HuH-7.5 (cell line): Measurements from ENCODE around the gene CADM1.

Experiments
- DNase-seq: peaks from one replicate; pipeline ENCODE4 v3.0.0; 2011; ENCODE audit warnings: low spot score

Gene CADM1

GRCh38 chr11:115181538-115181937 lies 322.7 kb downstream of the CADM1 start:
- DNase-seq = no peak

DNA sequence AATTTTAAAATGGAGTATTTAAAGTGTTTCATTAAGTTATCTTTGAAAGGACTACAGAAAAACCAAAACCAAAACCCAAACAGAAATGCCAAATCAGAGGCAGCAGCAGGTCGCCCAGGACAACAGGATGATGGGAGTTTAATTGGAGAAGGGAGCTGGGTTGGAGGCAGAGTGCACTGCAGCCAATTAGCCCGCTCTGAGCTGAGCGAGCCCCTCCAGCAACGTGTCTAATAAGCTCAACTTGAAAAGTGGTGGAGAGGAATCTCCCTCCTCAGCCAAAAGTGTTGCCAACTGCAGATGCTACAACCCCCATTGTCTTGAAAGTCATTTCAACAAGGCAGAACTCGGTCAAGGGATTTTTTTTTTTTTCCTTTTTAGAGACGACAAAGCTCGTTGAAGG lies 323.9 kb downstream of the CADM1 start:
- DNase-seq = no peak

DNA sequence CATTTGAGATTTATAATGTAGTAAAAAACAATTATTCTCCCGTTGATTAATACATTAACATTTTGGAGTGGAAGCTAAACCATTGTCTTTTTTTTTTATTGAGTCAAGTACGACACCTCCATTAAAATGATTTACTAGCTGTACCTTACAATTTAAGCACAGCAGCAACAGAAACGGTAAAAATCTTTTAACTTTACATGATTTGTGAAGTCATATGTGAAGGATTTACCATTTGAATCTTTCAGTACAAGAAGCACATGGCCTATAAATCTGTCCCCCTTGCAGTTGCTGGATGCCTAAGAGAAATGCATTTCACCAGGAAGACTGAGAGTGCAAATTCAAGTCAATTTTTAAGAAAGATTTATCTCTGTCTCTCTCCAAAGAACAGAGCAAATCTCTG lies 324.6 kb downstream of the CADM1 start:
- no peak for DNase-seq

- no peak for DNase-seq
Observed at GRCh38 chr11:115178705-115179104, 325.5 kb downstream of the CADM1 start.

- no peak for DNase-seq
Observed at GRCh38 chr11:115173136-115173535, 331.1 kb downstream of the CADM1 start.

GRCh38 chr11:115170133-115170815 lies 333.9 kb downstream of the CADM1 start:
- no peak for DNase-seq

GRCh38 chr11:115169251-115169650 lies 335.0 kb downstream of the CADM1 start:
- no peak for DNase-seq

DNA sequence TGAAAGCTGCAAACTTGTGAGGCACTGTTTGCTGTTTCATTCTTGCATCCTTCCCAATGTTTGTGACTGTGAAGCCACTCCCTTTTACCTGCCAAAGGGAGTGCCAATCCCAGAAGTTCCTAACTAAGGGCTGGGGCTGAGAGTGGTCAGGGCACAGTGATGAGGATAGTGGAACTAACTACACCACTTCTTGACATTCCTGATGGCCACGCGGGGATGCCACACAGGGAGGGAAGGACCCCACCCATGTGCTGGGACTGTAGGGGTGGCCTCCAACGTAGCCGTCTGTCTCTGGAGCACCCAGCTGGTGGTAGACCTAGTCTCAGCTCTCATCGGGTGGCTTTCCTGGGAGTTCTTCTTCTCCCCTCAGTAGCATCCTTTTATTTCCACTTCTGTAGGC lies 335.5 kb downstream of the CADM1 start:
- no peak for DNase-seq

DNA sequence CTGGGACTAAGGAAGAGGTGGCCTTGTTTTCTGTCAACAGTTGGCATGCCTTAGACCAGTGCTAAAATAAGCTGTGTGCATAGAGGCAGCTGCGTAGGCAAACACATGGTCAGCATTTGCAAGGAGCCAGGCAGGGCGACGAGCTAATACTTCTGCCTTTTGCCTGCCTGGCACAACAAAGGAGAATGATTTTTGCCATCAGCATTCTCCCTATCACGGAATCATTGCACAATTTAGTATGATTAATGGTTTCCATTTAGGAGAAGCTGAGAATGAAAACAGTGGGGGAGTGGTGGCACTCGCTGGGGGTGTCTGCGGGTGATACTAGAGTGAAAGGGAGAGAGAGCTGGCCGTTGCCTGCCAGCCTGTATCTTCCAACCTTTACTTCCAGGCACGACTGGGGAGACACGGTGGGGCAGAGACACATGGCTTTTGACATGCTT lies 336.0 kb downstream of the CADM1 start:
- DNase-seq = no peak

- DNase-seq = no peak
Observed at GRCh38 chr11:115167456-115167855, 336.8 kb downstream of the CADM1 start.

- no peak for DNase-seq
Observed at GRCh38 chr11:115166820-115167219, 337.4 kb downstream of the CADM1 start.

- DNase-seq = no peak
Observed at GRCh38 chr11:115164774-115165173, 339.4 kb downstream of the CADM1 start.

DNA sequence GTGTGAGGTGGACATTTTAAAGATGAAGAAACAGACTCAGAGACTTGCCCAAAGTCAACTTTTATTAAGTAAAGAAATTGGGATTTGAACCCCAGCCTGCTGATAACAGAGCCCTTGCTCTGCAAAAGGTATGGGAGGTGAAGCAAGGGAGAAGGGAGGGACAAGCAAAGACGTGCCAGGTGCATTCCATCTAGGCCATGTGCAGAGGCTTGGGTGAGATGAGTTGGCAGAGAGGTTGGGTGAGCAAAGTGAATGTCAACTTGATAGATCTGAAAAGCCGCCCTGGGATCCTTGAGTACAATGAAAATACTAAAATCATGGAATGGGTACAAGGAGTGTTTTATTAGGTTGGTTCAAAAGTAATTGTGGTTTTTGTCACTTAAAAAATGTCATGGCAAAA lies 341.3 kb downstream of the CADM1 start:
- no peak for DNase-seq

GRCh38 chr11:115161876-115162275 lies 342.3 kb downstream of the CADM1 start:
- DNase-seq = no peak

DNA sequence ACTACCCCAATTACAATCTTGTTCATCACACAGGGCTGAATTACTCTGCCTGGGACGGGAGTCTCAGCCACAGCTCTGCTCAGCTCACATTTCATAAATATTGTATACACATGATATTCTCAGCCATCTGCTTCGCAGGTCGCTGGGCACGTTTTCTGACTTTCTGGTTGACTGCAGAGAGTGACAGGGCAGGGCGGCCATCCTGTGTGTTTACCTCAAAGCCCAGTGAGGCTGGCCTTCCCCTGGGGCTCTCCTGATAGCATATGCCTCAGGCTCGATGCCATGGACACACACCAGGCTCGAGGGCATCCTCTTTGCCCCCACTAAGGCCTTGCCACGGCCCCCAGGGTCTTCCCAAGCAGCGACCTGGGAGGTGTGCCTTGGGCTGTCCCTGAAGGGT lies 345.0 kb downstream of the CADM1 start:
- DNase-seq = no peak

DNA sequence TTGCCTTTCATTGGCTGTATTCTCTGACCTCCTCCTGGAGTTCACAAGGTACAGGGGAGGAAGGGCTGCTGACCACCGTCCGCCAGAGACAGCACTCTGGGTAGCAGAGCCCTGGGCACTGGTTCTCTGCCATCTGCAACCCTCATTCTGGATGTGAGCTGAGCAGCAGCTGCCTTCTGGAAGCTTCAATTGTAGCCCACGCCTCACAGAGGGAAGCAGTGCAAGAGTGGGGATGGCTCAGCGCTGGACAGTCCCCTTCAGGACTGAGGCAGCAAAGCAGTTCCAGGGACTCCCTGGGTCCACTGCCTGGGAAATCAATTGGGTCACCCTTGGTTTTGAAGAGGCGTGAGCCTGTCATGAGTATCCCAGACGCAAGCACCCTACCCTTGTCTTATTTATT lies 346.2 kb downstream of the CADM1 start:
- no peak for DNase-seq

- no peak for DNase-seq
Observed at GRCh38 chr11:115157247-115157646, 347.0 kb downstream of the CADM1 start.

- DNase-seq = no peak
Observed at GRCh38 chr11:115155978-115156377, 348.2 kb downstream of the CADM1 start.

GRCh38 chr11:115155320-115155719 lies 348.9 kb downstream of the CADM1 start:
- no peak for DNase-seq

- DNase-seq = no peak
Observed at GRCh38 chr11:115154355-115154736, 349.9 kb downstream of the CADM1 start.

- no peak for DNase-seq
Observed at GRCh38 chr11:115153731-115154354, 350.4 kb downstream of the CADM1 start.

DNA sequence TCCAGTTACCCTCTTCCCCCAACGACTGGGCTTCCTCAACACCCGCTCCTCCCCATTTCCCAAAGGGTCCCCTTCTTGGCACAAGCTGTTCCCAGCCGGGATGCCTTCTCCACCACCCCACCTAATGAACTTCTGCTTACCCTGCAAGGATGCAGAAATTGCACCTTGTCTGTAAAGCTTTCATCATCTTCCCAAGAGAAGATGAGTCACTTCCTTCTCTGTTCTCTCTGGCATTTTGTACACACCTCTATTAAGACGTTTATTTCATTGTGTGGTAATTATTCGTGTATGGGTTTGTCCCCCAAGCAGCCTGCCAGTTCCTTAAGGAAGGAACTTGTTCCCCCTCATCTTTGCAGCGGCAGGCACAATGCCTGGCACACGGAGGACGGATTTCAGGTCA lies 351.1 kb downstream of the CADM1 start:
- no peak for DNase-seq

GRCh38 chr11:115151010-115151409 lies 353.2 kb downstream of the CADM1 start:
- no peak for DNase-seq

DNA sequence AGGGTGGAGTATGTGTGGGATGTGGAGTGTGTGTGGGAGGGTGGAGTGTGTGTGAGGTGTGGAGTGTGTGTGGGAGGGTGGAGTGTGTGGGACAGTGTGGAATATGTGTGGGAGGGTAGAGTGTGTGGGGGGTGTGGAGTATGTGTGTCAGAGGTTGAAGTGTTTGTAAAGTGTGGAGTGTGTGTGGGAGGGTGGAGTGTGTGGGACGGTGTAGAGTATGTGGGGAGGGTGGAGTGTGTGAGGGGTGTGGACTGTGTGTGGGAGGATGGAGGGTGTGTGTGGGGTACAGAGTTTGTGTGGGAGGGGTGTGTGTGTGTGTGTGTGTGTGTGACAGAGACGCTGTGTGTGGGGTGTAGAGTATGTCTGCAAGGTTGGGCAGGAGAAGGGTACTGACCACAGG lies 355.5 kb downstream of the CADM1 start:
- DNase-seq = no peak
